GM18505 (cell line): ENCODE measurements around the gene RESP18.
A peak's percentile ranks its signal among the peaks of the same experiment; 100 is the strongest.

Experiments
- ATAC-seq: cut with Tn5 transposase; IDR thresholded peaks from one replicate; pipeline ENCODE4 v1.9.1; 2021; ENCODE audit not compliant: unreplicated experiment
- POLR2A ChIP-seq: IDR thresholded peaks from 4 replicates; pipeline ENCODE4 v1.6.1; 2011; ENCODE audit warnings: borderline replicate concordance; ENCODE audit not compliant: insufficient read depth, insufficient read length; ENCODE audit errors: extremely low read depth

Gene RESP18

GRCh38 chr2:219284501-219285372 is 47.8 kb downstream of the RESP18 start:
- TF ChIP-seq POLR2A, result no peak
- no peak for ATAC-seq

- ATAC-seq, result no peak
- no peak for TF ChIP-seq POLR2A
These were observed 49.5 kb downstream of the RESP18 start for GRCh38 chr2:219282943-219283581.

- no peak for TF ChIP-seq POLR2A
- ATAC-seq, result no peak
These were observed 50.2 kb downstream of the RESP18 start for GRCh38 chr2:219282375-219282774.

DNA sequence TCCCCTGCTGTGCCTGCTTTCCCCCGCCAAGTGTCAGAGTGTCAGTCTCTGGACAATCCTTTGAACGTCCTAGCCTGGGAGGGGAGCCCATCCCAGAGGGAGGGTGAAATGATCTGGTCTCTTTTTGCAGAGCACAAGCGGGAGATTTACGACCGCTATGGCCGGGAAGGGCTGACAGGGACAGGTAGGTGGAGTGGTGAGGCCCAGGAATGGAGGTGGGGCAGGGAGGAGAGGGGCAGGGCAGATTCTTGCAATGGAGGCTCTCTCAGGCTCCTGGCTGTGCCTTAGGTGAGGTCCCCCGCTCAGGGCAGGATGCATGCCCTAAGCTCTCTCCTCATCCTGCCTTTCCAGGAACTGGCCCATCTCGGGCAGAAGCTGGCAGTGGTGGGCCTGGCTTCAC is 51.0 kb downstream of the RESP18 start:
- ATAC-seq, result no peak
- TF ChIP-seq POLR2A, result no peak

- TF ChIP-seq POLR2A, result no peak
- no peak for ATAC-seq
These were observed 51.9 kb downstream of the RESP18 start for GRCh38 chr2:219280651-219281050.

- no peak for TF ChIP-seq POLR2A
These were observed 52.5 kb downstream of the RESP18 start for GRCh38 chr2:219279916-219280516.

GRCh38 chr2:219279151-219279915 is 53.2 kb downstream of the RESP18 start, which contains the start of gene DNAJB2:
Gene DNAJB2 (plus strand): TSS chr2:219279366. CDS start chr2:219279834, 468 bp downstream.
- TF ChIP-seq POLR2A, result peak; percentile 85
- peak; percentile 85 for ATAC-seq

More at GRCh38 chr2:219279916-219280516, 52.5 kb downstream of the RESP18 start:
- no peak for ATAC-seq

DNA sequence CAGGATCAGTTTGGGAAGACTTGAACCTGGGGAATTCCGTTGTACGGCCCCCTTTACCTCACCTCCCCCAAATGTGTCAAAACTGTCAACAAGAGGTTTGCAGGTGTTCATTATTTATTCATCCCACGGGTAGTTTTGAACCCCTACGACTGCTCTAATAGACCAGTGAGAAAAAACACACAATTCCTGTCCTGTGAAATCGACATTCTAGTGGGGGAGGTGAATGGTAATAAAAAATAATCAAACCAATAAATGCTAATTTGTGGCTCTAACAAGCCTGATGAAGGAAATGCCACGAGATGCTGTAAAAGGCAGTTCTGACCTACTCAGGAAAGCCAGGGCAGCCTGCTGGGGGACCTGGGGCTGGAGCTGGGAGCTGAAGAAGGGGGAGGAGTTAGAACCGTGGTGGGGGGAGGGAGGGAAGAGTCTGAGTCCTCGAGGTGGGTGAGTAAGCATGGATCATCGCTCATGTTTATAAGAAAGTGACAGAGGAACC is 53.8 kb downstream of the RESP18 start:
- ATAC-seq, result no peak
- TF ChIP-seq POLR2A, result no peak

- ATAC-seq, result no peak
- TF ChIP-seq POLR2A, result peak; percentile 49
These were observed 54.6 kb downstream of the RESP18 start for GRCh38 chr2:219277703-219278654.
